ACC112 (cell line): ENCODE results near the gene WNT9A.

Source experiments
- H2AFZ ChIP-seq: fragments of 200-600 bp; sonication (generic); one replicate; pipeline ENCODE4 v1.6.0; 2017; ENCODE audit warnings: antibody characterized with exemption, low read length; ENCODE audit not compliant: unreplicated experiment
- H3K27ac ChIP-seq: fragments of 200-600 bp; sonication (generic); 2 replicates; pipeline ENCODE4 v1.5.1; 2014; ENCODE audit warnings: low read depth, mild to moderate bottlenecking, antibody characterized with exemption, low read length, moderate library complexity
- H3K27me3 ChIP-seq: fragments of 200-600 bp; sonication (generic); 2 replicates; pipeline ENCODE4 v1.6.1; 2014; ENCODE audit warnings: mild to moderate bottlenecking, antibody characterized with exemption, low read length, moderate library complexity, mixed read lengths; ENCODE audit not compliant: insufficient read depth
- H3K36me3 ChIP-seq: fragments of 200-600 bp; sonication (generic); 2 replicates; pipeline ENCODE4 v1.6.1; 2016; ENCODE audit warnings: mild to moderate bottlenecking, antibody characterized with exemption, low read length, moderate library complexity, mixed read lengths; ENCODE audit not compliant: insufficient read depth
- H3K4me1 ChIP-seq: fragments of 200-600 bp; sonication (generic); one replicate; pipeline ENCODE4 v1.6.1; 2016; ENCODE audit warnings: low read length, mixed read lengths; ENCODE audit not compliant: insufficient read depth, unreplicated experiment, control insufficient read depth
- H3K4me3 ChIP-seq: fragments of 200-600 bp; sonication (generic); 2 replicates; pipeline ENCODE4 v1.5.1; 2014; ENCODE audit warnings: mild to moderate bottlenecking, low read depth, low read length
- H3K79me2 ChIP-seq: fragments of 200-600 bp; sonication (generic); one replicate; pipeline ENCODE4 v1.6.0; 2016; ENCODE audit warnings: low read length; ENCODE audit not compliant: control insufficient read depth, unreplicated experiment, insufficient read depth

WNT9A gene

DNA sequence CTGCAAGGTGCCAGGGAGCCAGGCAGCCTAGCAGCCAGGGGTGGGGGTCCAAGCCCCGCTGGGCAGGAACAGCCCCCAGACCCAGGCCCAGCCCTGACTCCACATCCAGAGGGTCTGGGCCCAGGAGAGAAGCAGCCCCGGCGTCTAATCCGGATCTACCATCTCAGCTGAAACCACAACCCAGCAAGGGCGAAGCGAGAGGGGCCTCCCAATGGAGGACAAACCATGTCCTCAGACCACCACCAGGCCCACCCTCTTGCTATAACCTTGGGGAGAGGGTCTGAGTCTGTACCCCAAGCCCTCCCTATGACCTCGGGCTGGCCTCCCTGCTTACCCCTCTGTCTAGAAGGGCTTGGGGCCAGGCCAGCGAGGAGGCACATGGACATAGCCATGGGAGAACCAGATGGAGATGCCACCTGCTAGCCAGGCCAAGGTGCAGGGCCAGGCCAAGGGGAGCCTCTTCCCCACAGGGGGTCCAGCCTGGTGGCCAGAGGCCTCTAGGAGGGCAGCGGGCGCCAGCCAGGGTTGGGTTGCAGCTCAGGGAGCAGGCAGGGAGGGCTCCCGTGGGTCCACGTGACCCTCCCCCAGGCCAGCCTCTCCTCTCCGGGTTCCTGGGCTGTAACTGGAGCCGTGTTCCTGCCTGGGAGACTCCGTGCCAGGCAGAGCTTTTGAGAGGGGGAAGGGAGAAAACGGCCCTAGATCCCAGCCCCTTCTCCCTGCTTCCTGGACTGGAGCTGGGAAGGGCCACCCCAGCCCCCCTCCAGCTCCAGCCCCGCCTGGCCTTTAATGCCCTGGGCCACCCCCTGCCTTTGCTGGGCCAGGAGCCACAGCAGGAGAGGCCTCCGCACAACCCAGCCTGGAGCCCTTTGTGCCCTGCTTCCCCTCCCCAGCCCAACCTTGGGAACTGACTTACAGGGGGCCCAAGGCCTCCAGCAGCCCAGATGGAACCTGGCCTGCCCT, 2.5 kb downstream of the WNT9A start:
- Histone ChIP-seq H3K4me1 (peaks cover 3% of the 10 kb centered on the region), H3K27me3 (peaks cover 17% of the 10 kb centered on the region), H3K27ac (no peak overlapping the region), H3K79me2 (no peaks in the 10 kb centered on the region), H3K36me3 (no peaks in the 10 kb centered on the region), H2AFZ (no peak overlapping the region), H3K4me3 (no peak overlapping the region)

DNA sequence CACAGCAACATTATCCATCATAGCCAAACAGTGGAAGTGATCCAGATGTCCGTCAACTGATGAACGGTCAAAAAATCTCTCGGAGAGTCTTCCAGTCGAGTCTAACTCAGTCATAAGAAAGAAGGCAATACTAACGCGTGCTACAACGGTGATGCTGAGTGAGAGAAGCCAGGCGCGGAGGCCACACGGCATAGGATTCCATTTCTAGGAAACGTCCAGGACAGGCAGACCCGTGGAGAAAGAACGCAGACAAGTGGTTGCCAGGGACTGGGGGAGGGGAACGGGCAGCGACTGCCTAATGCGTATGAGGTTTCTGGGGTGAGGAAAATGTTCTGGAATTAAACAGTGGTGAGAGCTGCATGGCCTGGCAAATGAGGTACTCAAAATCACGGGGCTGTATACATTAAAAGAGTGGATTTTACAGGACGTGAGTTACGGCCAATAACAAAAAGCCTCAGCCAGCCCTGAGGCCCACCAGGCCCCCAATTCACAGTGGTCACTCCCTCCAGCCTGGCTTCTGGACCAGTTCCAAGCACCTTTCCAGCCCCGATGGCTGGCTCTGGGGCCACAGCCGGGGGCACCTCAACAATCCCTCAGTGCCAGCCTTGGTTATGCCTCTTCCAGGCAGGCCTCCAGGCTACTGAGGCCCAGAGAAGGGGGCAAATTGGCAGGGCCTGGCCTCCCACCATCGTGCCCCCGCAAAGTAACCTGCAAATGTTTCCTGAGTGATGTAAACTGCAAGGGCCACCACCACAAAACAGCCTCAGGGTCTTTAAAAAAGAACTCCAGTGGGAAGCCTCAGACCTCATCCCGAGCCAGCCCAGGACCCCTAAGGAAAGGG, 3.4 kb downstream of the WNT9A start:
- H3K4me3 ChIP-seq, result no peak overlapping the region
- H3K27ac ChIP-seq, result no peak overlapping the region
- H3K27me3 ChIP-seq, result peaks cover 16% of the 10 kb centered on the region
- H3K79me2 ChIP-seq, result no peaks in the 10 kb centered on the region
- H2AFZ ChIP-seq, result no peak overlapping the region
- no peaks in the 10 kb centered on the region for H3K36me3 ChIP-seq
- peaks cover 3% of the 10 kb centered on the region for H3K4me1 ChIP-seq

DNA sequence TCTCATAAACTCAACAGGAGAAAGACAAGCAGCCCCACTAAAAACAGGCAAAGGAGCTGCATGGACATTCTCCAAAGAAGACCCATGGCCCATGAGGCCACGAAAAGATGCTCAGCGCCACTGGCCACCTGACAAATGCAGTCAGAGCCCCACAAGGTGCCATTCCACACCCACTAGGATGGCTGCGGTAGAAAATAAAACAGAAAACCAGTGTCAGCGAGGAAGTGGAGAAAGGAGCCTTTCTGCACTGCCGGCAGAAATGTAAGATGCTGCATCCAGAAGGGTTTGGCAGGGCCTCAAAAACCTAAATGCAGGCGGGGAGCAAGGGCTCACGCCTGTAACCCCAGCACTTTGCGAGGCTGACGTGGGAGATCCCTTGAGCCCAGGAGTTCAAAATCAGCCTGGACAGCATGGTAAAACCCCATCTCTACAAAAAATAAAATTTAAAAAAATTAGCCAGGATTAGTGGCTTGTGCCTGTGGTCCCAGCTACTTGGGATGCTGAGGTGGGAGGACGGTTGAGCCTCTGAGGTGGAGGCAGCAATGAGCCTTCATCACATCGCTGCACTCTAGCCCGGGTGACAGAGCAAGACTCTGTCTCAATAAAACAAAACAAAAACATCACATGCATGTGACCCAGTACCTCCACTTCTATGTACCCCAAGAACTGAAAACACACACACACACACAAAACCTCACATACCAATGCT, 4.2 kb downstream of the WNT9A start:
- H3K4me1 ChIP-seq, result peaks cover 3% of the 10 kb centered on the region
- no peak overlapping the region for H3K27ac ChIP-seq
- H3K27me3 ChIP-seq, result peaks cover 8% of the 10 kb centered on the region

DNA sequence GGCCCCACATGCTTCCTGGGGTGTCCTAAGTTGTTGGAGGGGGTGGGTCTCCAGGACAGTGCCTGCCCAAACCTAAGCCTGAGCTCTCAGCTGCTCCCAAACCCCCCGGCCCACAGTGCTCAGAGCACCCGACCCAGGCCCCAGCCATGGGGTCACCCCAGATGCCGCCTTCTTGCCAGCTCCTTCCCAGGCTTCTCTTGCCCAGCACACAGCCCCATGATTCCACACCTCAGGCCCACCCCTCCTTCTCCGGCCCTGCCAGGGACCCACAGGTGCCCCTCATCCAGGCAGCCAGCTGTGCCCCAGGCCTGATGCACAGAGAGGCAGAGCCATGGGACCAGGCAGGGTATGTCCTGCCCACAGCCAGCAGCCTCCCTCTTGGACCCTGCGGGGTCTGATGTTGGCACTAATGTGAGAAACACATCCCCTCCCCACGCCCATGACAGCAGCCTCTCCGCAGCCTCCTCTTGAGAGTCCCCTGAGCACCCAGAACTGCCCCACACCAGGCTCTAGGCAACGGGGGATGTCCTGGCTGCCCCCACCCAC, 4.9 kb downstream of the WNT9A start:
- Histone ChIP-seq H3K79me2 (no peaks in the 10 kb centered on the region), H2AFZ (no peak overlapping the region), H3K4me1 (peaks cover 3% of the 10 kb centered on the region), H3K27me3 (0 out of 2 replicates have a peak, but pooled peaks cover 6% of the 10 kb centered on the region), H3K4me3 (no peak overlapping the region), H3K27ac (no peak overlapping the region), H3K36me3 (no peaks in the 10 kb centered on the region)

More for the DNA sequence above, 4.2 kb downstream of the WNT9A start:
- Histone ChIP-seq H2AFZ (no peak overlapping the region), H3K79me2 (no peaks in the 10 kb centered on the region), H3K36me3 (no peaks in the 10 kb centered on the region), H3K4me3 (no peak overlapping the region)

DNA sequence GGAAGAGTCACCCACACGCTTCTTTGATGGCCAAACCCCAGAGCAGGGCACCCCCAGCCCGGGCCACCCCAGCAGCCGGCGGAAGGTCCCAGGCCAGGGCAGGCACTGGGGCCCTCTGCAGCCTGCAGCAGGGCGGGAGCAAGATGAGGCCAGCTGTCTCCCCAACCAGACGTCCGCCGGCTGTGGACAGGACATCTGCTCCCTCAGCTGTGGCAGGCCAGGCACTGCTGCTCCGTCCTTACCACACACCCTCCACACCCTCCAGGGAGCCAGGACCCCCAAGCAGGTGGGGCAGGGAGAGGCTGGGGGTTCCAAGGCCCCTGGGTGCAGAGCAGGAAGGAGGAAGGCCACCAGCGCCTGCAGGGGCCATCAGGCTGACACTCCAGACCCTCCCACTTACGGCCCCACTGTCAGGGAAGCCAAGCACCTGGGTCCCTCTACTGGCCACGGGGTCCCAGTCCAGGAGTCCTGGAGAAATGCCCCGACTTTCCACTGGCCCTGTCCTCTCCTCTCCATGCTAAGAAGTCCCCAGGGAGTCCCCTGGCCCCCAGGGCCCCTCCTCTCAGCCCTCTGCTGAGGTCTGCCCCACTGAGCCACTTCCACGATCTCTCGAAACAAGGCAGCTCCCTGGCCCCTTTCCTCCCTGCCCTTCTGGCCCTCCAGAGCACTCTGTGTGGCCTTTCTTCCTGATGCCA, 5.6 kb downstream of the WNT9A start:
- no peaks in the 10 kb centered on the region for H3K79me2 ChIP-seq
- no peak overlapping the region for H3K27ac ChIP-seq
- no peak overlapping the region for H3K4me3 ChIP-seq
- 0 out of 2 replicates have a peak, but pooled peaks cover 4% of the 10 kb centered on the region for H3K27me3 ChIP-seq
- H2AFZ ChIP-seq, result no peak overlapping the region
- H3K36me3 ChIP-seq, result no peaks in the 10 kb centered on the region
- H3K4me1 ChIP-seq, result peaks cover 3% of the 10 kb centered on the region

DNA sequence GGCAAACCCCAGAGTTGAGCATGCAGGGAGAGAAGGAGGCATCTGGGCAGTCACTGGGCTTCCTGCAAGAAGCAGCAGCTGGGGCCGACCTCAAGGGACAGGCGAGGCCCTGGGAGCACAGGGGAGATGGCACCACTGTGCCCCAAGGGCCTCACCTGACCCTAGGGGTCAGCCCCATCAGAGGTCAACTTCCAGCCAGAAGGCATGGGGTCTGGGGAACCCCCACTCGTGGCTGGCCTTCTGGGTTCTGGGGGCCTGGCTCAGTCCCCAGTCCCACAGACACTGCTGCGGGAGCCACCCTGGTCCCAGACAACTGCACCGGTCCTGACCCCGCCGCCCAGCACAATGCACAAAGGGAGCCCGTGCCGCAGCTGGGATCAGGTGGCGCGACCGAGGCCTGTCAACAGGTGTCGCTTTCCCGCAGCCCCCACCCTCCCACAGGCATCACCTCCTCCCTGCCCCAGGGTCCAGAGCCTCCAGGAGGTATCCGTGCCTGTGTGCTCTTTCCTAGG, 6.2 kb downstream of the WNT9A start:
- no peaks in the 10 kb centered on the region for H3K79me2 ChIP-seq
- H3K27me3 ChIP-seq, result no peaks in the 10 kb centered on the region
- H3K4me1 ChIP-seq, result peaks cover 3% of the 10 kb centered on the region
- no peak overlapping the region for H3K4me3 ChIP-seq
- H3K36me3 ChIP-seq, result no peaks in the 10 kb centered on the region
- no peak overlapping the region for H3K27ac ChIP-seq
- H2AFZ ChIP-seq, result no peak overlapping the region

DNA sequence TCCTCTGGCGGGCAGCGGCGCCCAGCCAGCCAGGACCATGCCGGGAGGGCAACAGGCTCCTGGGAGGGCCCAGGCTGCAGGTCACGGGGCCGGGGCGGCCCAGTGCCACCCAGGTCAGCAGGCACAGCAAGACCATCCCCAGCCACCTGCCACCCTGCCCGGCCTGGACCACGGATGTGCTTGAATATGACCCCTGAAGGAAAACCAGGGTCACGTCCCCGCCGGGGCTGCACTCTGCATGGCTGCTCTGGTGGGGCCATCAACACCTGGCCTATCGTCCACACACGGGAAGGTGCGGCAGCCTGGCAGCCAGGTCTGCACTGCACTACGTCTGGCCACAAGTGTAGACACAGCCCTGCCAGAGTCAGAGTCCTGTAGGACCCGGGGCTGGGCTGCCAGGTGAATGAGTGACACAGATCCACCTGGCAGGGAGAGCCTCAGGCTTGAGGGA, 6.9 kb downstream of the WNT9A start:
- Histone ChIP-seq H3K79me2 (no peaks in the 10 kb centered on the region), H3K4me1 (peaks cover 2% of the 10 kb centered on the region), H3K27me3 (no peaks in the 10 kb centered on the region), H2AFZ (no peak overlapping the region), H3K27ac (no peak overlapping the region), H3K36me3 (no peaks in the 10 kb centered on the region), H3K4me3 (no peak overlapping the region)

DNA sequence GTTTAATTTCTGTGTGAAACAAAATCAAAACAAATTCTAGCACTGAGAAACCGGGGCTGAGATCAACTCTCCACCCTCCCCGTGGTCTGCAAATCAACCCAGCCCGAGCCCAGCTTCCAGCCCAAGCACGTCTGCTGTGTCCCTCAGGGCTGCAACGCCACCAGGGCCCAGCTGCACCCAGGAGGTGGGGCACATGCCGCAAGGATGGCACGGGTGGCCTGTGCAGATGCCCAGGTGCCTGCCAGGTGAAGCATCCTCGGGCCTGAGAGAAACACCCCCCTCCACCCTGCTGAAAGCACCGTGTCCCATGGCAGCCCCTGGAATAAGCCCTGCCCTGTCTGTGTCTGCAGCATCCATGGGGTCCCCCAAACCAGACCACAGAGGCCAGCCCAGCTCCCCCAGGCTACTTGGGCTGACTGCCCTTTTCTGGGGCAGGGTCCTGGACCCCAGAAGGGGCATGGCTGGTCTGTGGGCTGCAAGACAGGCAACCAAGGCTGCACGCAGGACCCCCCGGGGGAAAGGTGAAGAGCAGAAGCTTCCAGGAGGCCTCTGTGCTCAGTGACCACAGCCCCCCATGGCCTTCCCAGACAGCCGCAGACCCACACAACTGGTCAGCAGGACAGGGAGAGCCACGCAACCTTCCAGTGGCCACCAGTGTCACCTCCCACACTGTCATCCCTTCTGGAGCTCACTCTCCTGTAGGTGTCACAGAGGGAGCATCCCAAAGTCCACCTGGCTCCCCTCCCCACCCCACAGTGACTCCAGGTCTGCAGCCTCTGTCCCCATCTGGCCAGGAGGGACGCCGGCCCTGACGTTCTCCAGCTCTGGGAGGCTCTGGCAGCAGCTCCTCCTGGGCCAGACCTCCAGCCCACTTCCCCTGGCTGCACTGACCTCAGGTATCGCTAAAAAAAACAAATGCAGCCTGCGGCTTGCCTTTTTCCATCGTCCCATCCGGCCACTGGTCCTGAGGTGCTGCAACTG, 7.7 kb downstream of the WNT9A start:
- H2AFZ ChIP-seq, result no peak overlapping the region
- no peaks in the 10 kb centered on the region for H3K36me3 ChIP-seq
- no peaks in the 10 kb centered on the region for H3K27me3 ChIP-seq
- H3K4me1 ChIP-seq, result no peaks in the 10 kb centered on the region
- H3K27ac ChIP-seq, result no peak overlapping the region
- no peaks in the 10 kb centered on the region for H3K79me2 ChIP-seq
- no peak overlapping the region for H3K4me3 ChIP-seq
